Uterus (tissue), 4 donors: ENCODE data around the gene SLC22A5. TPM values are rescaled to one million over a fixed set of nuclear protein-coding genes. Genes with fewer than 3 reads are reported as not detected.

Experiments
- DNase-seq, 2 donors: peaks; one replicate each; pipeline ENCODE4 v3.0.0-alpha.2; 2019 to 2020
- H3K27ac ChIP-seq, 2 donors: fragments of 200-600 bp; sonication (generic); 1 replicate in 1 of 2; 2 replicates in 1 of 2; pipeline ENCODE4 v1.5.1; 2016 to 2018
- H3K27me3 ChIP-seq, 2 donors: fragments of 200-600 bp; sonication (generic); one replicate each; pipeline ENCODE4 v1.5.1; 2018 to 2019; ENCODE audit warnings: control low read depth in 1 of 2
- H3K36me3 ChIP-seq, 2 donors: fragments of 200-600 bp; sonication (generic); one replicate each; pipeline ENCODE4 v1.5.1; 2019; ENCODE audit warnings: control low read depth in 1 of 2
- H3K4me1 ChIP-seq, 2 donors: fragments of 200-600 bp; sonication (generic); one replicate each; pipeline ENCODE4 v1.5.1; 2018 to 2019; ENCODE audit warnings: control low read depth in 1 of 2
- H3K4me3 ChIP-seq, 2 donors: fragments of 200-600 bp; sonication (generic); 1 replicate in 1 of 2; 2 replicates in 1 of 2; pipeline ENCODE4 v1.5.1; 2018 to 2019; ENCODE audit warnings: mild to moderate bottlenecking in 1 of 2
- H3K9me3 ChIP-seq, 2 donors: fragments of 200-600 bp; sonication (generic); one replicate each; pipeline ENCODE4 v1.5.1; 2019; ENCODE audit warnings: control low read depth in 1 of 2
- POLR2A ChIP-seq, 2 donors: fragments of 450-650 bp; IDR thresholded peaks; one replicate each; pipeline ENCODE4 v1.6.1; 2016; ENCODE audit warnings: antibody characterized with exemption in 2 of 2, mild to moderate bottlenecking in 1 of 2, moderate library complexity in 1 of 2
- intact Hi-C: fragments of 100-400 bp; cut with DNase I; formaldehyde crosslinking; loops from one replicate; pipeline ENCODE4 v1.15.1; 2023; ENCODE audit warnings: low total_unique reads
- total RNA-seq, 4 donors: library from RNA; depleted of rRNA in 3 of 4; stranded (reverse); fragments of >200 nt in 3 of 4; gene quantifications; one replicate each; pipeline versions ENCODE4 v1.1.0 to v1.2.4, GENCODE V29; 2014 to 2023
- TF ChIP-seq, protein P1 (sequence below), 4 experiments: fragments of 200-600 bp in 2 of 4; fragments of 450-650 bp in 2 of 4; sonication (generic) in 2 of 4; IDR thresholded peaks; one replicate each; pipeline ENCODE4 v1.5.1; 2016 to 2019; ENCODE audit warnings: antibody characterized with exemption in 4 of 4, mild to moderate bottlenecking in 2 of 4, moderate library complexity in 1 of 4
- donor health status: DM: yes; HTN: yes; CAD: no.

Gene SLC22A5
- total RNA-seq, 4 donors from 2014 or later, result 2.0 to 18.9 (median 10.0) TPM

DNA sequence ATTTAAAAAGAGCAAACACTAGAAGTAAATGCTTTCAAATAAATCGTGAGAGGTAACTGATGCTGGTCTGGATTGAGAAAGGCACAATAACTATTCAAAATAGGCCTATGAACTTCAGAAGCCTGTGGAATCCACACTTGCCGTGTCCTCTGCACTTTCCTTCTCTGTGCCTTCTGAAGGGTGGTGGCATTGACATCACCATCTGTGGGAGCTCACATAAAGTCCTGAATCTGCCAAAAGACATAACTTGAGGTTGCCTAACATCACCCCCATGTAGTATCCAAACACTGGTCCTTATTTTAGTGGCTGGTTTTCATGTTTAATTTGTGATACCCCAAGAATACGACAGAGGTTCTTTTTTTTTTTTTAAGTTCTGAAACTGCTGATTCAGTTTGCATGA, 61.2 kb downstream of the SLC22A5 start:
- Histone ChIP-seq H3K27ac (peak overlapping the region in 1 of 2 donors; percentile 2), H3K4me1 (peaks cover 17 to 30% of the 10 kb centered on the region in 2 donors), H3K27me3 (no peaks in the 10 kb centered on the region), H3K9me3 (no peaks in the 10 kb centered on the region), H3K4me3 (no peak overlapping the region), H3K36me3 (no peaks in the 10 kb centered on the region)
- no peak for DNase-seq
- intact Hi-C loops, result no loop called here
- TF ChIP-seq, protein P1, sequence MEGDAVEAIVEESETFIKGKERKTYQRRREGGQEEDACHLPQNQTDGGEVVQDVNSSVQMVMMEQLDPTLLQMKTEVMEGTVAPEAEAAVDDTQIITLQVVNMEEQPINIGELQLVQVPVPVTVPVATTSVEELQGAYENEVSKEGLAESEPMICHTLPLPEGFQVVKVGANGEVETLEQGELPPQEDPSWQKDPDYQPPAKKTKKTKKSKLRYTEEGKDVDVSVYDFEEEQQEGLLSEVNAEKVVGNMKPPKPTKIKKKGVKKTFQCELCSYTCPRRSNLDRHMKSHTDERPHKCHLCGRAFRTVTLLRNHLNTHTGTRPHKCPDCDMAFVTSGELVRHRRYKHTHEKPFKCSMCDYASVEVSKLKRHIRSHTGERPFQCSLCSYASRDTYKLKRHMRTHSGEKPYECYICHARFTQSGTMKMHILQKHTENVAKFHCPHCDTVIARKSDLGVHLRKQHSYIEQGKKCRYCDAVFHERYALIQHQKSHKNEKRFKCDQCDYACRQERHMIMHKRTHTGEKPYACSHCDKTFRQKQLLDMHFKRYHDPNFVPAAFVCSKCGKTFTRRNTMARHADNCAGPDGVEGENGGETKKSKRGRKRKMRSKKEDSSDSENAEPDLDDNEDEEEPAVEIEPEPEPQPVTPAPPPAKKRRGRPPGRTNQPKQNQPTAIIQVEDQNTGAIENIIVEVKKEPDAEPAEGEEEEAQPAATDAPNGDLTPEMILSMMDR (IDR thresholded peaks at IDR 0.05), result no peak
- no peak for TF ChIP-seq POLR2A (IDR thresholded peaks at IDR 0.05)

DNA sequence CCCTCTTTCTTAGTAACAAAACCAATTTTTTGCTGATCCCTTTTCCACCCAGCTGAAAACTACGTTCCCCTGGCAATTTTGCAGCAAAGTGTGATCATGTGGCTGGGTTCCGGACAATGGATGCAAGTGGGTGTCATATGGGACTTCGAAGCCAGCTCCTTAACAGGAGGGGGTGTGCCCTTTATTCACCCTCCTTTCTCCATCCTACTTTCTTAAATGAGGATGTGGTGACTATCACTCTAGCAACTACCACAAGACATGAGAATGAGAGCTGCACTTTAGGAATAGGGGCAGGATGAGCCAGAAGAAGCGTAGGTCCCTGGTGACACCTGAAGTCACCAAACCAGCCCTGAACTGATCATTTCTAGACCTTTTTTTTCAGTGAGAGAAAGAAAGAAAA, 62.1 kb downstream of the SLC22A5 start:
- H3K36me3 ChIP-seq, result no peaks in the 10 kb centered on the region
- H3K27me3 ChIP-seq, result no peaks in the 10 kb centered on the region
- no peak overlapping the region for H3K4me3 ChIP-seq
- peaks cover 15 to 21% of the 10 kb centered on the region in 2 donors for H3K4me1 ChIP-seq
- intact Hi-C loops, result no loop called here
- DNase-seq, result no peak
- TF ChIP-seq, protein P1 (IDR thresholded peaks at IDR 0.05), result no peak
- no peak for TF ChIP-seq POLR2A (IDR thresholded peaks at IDR 0.05)
- no peak overlapping the region for H3K27ac ChIP-seq
- H3K9me3 ChIP-seq, result no peaks in the 10 kb centered on the region

DNA sequence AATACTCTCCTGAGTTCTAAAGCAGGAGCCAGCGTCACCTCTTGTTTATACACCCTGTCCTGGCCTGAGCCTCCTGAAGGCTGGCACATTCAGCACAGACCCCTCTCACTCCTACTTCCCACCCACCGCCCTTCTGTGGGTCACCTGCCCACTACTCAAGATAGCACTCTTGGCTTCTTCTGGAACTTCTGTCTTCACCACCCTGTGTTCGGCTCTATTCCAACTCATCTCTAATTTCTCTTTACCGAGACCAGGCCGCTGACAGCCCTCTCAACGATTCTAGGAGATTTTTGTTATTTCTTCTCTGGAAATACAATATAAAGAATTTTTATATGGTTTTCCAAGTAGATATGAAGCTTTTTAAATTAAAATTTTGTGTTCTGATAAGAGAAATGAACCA, 63.6 kb downstream of the SLC22A5 start:
- intact Hi-C loops, result no loop called here
- Histone ChIP-seq H3K9me3 (no peaks in the 10 kb centered on the region), H3K27ac (no peak overlapping the region), H3K4me1 (peaks cover 10 to 20% of the 10 kb centered on the region in 2 donors), H3K36me3 (no peaks in the 10 kb centered on the region), H3K4me3 (no peak overlapping the region), H3K27me3 (no peaks in the 10 kb centered on the region)
- DNase-seq, result no peak
- no peak for TF ChIP-seq POLR2A (IDR thresholded peaks at IDR 0.05)
- TF ChIP-seq, protein P1 (IDR thresholded peaks at IDR 0.05), result no peak

DNA sequence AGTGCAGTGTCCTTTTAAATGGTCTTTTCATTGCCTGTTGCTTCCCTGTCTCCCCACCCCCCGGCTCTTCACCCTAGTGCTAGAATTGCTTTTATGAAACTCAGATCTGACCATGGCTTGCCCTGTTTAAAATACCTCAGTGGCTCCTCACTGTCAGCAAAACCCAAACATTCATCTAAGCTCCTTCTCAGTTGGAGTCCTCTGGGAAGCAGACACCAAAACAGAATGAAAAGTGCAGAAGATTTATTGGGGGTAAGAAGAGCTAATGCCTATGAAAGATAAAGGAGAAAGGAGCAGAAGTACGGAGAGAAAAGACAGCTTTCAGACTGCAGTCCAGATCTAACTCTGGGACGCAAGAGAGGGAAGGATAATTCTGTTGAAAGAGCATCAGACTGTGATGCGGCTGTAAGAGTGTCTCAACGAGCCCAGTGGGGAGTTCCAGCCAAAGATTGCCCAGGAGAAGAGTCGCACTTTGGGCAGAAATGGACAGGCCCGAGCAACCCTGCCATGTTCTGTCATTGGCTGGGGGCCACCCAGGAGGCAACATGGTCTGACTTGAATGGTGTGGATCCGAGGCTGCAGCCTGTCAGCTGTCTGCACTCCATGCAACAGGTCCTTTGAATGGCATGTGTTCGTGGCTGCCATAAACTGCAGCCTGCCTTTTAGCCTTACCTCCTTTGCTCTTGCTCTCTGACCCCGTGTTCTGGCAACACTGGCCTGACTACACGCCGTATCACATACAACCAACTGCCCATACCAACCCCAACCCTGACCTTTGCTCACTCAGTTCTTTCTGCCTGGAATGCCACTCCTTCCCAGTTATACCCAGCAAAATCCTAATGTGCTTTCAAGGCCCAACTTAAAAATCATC, 65.1 kb downstream of the SLC22A5 start:
- no peaks in the 10 kb centered on the region for H3K36me3 ChIP-seq
- intact Hi-C loops, result no loop called here
- TF ChIP-seq, protein P1 (IDR thresholded peaks at IDR 0.05), result no peak
- no peak for TF ChIP-seq POLR2A (IDR thresholded peaks at IDR 0.05)
- H3K27me3 ChIP-seq, result no peaks in the 10 kb centered on the region
- no peak for DNase-seq
- no peak overlapping the region for H3K4me3 ChIP-seq
- no peaks in the 10 kb centered on the region for H3K9me3 ChIP-seq
- H3K4me1 ChIP-seq, result peaks cover 12 to 17% of the 10 kb centered on the region in 2 donors
- peak overlapping the region; percentile 41 to 46 for H3K27ac ChIP-seq

DNA sequence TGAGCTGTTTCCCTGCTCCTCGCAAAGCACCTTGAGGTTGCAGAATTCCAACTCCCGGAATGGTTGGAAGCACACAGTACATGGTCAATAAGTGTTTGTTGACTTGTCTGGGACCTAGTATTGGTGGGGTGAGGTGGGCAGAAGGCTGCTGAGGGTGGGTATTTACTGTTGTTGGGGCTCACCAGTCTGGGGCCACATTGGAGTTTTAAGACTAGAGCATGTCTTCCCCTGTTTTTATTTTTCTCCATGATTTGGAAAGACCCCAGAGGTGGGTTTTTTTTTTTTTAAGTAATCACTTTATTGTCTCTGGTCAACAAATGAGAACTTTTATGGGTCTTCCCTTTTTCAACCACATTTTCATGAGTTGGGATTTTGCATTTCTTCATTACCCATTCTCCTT, 65.9 kb downstream of the SLC22A5 start:
- H3K4me3 ChIP-seq, result no peak overlapping the region
- intact Hi-C loops, result no loop called here
- peak in 1 of 2 donors; percentile 7 for DNase-seq
- H3K27ac ChIP-seq, result peak overlapping the region in 1 of 2 donors; percentile 41
- H3K9me3 ChIP-seq, result no peaks in the 10 kb centered on the region
- TF ChIP-seq, protein P1 (IDR thresholded peaks at IDR 0.05), result no peak
- no peak for TF ChIP-seq POLR2A (IDR thresholded peaks at IDR 0.05)
- H3K4me1 ChIP-seq, result peaks cover 12 to 21% of the 10 kb centered on the region in 2 donors
- H3K27me3 ChIP-seq, result no peaks in the 10 kb centered on the region
- no peaks in the 10 kb centered on the region for H3K36me3 ChIP-seq
